Neural progenitor cell (in vitro differentiated cells): Measurements from ENCODE around the gene NOC3L. TPM values are rescaled to one million over a fixed set of nuclear protein-coding genes. Genes with fewer than 3 reads are reported as not detected.
"Not testable (repeated sequence)": the region's sequence is repeated elsewhere in the genome, so short reads cannot be mapped to it uniquely, and the experiment has no call there.

Experiments used
- DNase-seq: peaks from one replicate; pipeline ENCODE4 v3.0.0-alpha.2; 2016; ENCODE audit warnings: low spot score
- H2AFZ ChIP-seq: fragments of 200-600 bp; sonication (generic); replicated peaks from 2 replicates; pipeline ENCODE4 v1.6.1; 2016; ENCODE audit warnings: antibody characterized with exemption
- H3F3A ChIP-seq: fragments of 200-600 bp; sonication (generic); 2 replicates; pipeline ENCODE4 v1.6.1; 2016; ENCODE audit warnings: antibody characterized with exemption, low read depth
- H3K27ac ChIP-seq: fragments of 200-600 bp; sonication (generic); 2 replicates; pipeline ENCODE4 v1.5.1; 2016; ENCODE audit warnings: mild to moderate bottlenecking
- H3K27me3 ChIP-seq: fragments of 200-600 bp; sonication (generic); 2 replicates; pipeline ENCODE4 v1.6.1; 2016; ENCODE audit warnings: mild to moderate bottlenecking, moderate library complexity
- H3K36me3 ChIP-seq: fragments of 200-600 bp; sonication (generic); 2 replicates; pipeline ENCODE4 v1.5.1; 2016
- H3K4me1 ChIP-seq: fragments of 200-600 bp; sonication (generic); 2 replicates; pipeline ENCODE4 v1.6.1; 2016; ENCODE audit warnings: mixed run types
- H3K4me2 ChIP-seq: fragments of 200-600 bp; sonication (generic); 2 replicates; pipeline ENCODE4 v1.6.1; 2016
- H3K4me3 ChIP-seq: fragments of 200-600 bp; sonication (generic); 2 replicates; pipeline ENCODE4 v1.5.1; 2016
- H3K79me2 ChIP-seq: fragments of 200-600 bp; sonication (generic); 2 replicates; pipeline ENCODE4 v1.6.1; 2016; ENCODE audit warnings: low read depth
- H3K9ac ChIP-seq: fragments of 200-600 bp; sonication (generic); 2 replicates; pipeline ENCODE4 v1.6.1; 2016
- H3K9me3 ChIP-seq: fragments of 200-600 bp; sonication (generic); 2 replicates; pipeline ENCODE4 v1.5.1; 2016; ENCODE audit warnings: low read depth
- H4K20me1 ChIP-seq: fragments of 200-600 bp; sonication (generic); 2 replicates; pipeline ENCODE4 v1.6.1; 2016; ENCODE audit warnings: low read depth
- H3K27ac Mint-ChIP-seq: 3 replicates; pipeline ENCODE4 v1.8.0; 2021; ENCODE audit warnings: mixed read lengths
- H3K27me3 Mint-ChIP-seq: 2 replicates; pipeline ENCODE4 v1.8.0; 2022; ENCODE audit warnings: low read depth, mild to moderate bottlenecking, inconsistent platforms, moderate library complexity, mixed read lengths; ENCODE audit not compliant: insufficient read depth
- H3K36me3 Mint-ChIP-seq: 3 replicates; pipeline ENCODE4 v1.8.0; 2021; ENCODE audit warnings: mixed read lengths
- H3K4me1 Mint-ChIP-seq: 3 replicates; pipeline ENCODE4 v1.8.0; 2021; ENCODE audit warnings: mixed read lengths
- H3K4me3 Mint-ChIP-seq: 3 replicates; pipeline ENCODE4 v1.8.0; 2021; ENCODE audit warnings: mild to moderate bottlenecking, moderate library complexity, mixed read lengths
- H3K9me3 Mint-ChIP-seq: 3 replicates; pipeline ENCODE4 v1.8.0; 2020; ENCODE audit warnings: mixed read lengths
- CTCF ChIP-seq: fragments of 200-600 bp; sonication (generic); IDR thresholded peaks from 2 replicates; pipeline ENCODE4 v1.5.1; 2017; ENCODE audit warnings: antibody characterized with exemption, mild to moderate bottlenecking
- EZH2 ChIP-seq: fragments of 200-600 bp; sonication (generic); IDR thresholded peaks from 2 replicates; pipeline ENCODE4 v1.6.1; 2017; ENCODE audit warnings: antibody characterized with exemption, mild to moderate bottlenecking, moderate library complexity
- EZH2phosphoT487 ChIP-seq: fragments of 200-600 bp; sonication (generic); IDR thresholded peaks from 2 replicates; pipeline ENCODE4 v1.6.1; 2017; ENCODE audit warnings: antibody characterized with exemption
- total RNA-seq: library from RNA; depleted of rRNA; stranded (reverse); fragments of >200 nt; gene quantifications from 2 replicates; pipeline ENCODE4 v1.2.3, GENCODE V29; 2015; ENCODE audit warnings: low replicate concordance

Gene NOC3L
- total RNA-seq, 1 donor from 2014 or later = 49.2 TPM

GRCh38 chr10:94353336-94353735 is 9.4 kb downstream of the NOC3L start:
- peak overlapping the region; percentile 0 for H3K9ac ChIP-seq
- peaks cover 37% of the 10 kb centered on the region for H3K36me3 ChIP-seq
- DNase-seq = no peak
- no peaks in the 10 kb centered on the region for H3K9me3 ChIP-seq
- Mint-ChIP-seq H3K27me3 (no peaks in the 10 kb centered on the region), H3K4me3 (no peak overlapping the region), H3K9me3 (no peaks in the 10 kb centered on the region), H3K27ac (no peak overlapping the region), H3K4me1 (no peaks in the 10 kb centered on the region), H3K36me3 (peaks cover 13% of the 10 kb centered on the region)
- no peak overlapping the region for H3K4me2 ChIP-seq
- H3K79me2 ChIP-seq = no peaks in the 10 kb centered on the region
- no peaks in the 10 kb centered on the region for H3K27me3 ChIP-seq
- no peak overlapping the region for H3K27ac ChIP-seq
- H3K4me1 ChIP-seq = no peaks in the 10 kb centered on the region
- no peaks in the 10 kb centered on the region for H3F3A ChIP-seq
- H4K20me1 ChIP-seq = no peaks in the 10 kb centered on the region
- no peak for TF ChIP-seq EZH2phosphoT487
- TF ChIP-seq EZH2 = no peak
- no peak for TF ChIP-seq CTCF
- no peak overlapping the region for H3K4me3 ChIP-seq
- no peak overlapping the region for H2AFZ ChIP-seq

DNA sequence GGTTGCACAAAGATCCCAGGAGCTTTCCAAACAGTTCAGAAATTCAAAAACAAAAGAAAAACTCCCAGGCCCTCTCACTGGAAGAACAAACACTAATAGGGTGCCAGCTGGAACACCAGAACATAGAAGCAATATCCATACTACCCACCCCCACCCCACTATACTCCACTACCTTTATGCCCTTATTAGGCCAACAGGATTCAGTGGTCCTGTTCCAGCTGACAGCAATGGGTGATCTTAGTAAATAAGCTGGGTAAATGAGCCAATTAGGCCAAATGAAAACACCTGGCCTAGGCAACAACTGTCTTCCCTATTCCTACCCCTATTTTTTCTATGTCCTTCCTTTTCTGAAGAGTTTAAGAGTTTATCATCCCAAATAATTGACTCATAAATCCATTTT is 11.7 kb downstream of the NOC3L start:
- H3K9me3 Mint-ChIP-seq = no peaks in the 10 kb centered on the region
- H3K36me3 ChIP-seq = peaks cover 30% of the 10 kb centered on the region

DNA sequence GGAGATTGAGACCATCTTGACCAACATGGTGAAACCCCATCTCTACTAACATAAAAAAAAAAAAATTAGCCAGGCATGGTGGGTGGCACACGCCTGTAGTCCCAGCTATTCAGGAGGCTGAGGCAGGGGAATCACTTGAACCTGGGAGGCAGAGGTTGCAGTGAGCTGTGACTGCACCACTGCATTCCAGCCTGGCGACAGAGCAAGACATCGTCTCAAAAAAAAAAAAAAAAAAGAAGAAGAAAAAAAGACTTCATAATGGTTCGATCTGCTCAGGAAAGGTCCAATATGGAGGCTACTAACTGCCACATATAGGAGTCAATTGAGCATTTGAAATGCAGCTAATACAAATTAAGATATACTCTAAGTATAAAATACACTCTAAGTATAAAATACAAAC is 12.2 kb downstream of the NOC3L start:
- peaks cover 28% of the 10 kb centered on the region for H3K36me3 ChIP-seq
- H3K27ac ChIP-seq, H3K9ac ChIP-seq, H3K4me1 Mint-ChIP-seq, H3K4me3 ChIP-seq, H4K20me1 ChIP-seq, H2AFZ ChIP-seq, H3K4me2 ChIP-seq, H3K79me2 ChIP-seq, H3K9me3 ChIP-seq, H3K27ac Mint-ChIP-seq, DNase-seq, H3K36me3 Mint-ChIP-seq, H3F3A ChIP-seq, H3K27me3 ChIP-seq, H3K4me3 Mint-ChIP-seq, H3K4me1 ChIP-seq, H3K9me3 Mint-ChIP-seq, H3K27me3 Mint-ChIP-seq: not testable (repeated sequence)

More for the DNA sequence above, 11.7 kb downstream of the NOC3L start:
- H3K9ac ChIP-seq = no peak overlapping the region
- no peak overlapping the region for H3K4me3 Mint-ChIP-seq
- H3K27me3 Mint-ChIP-seq = no peaks in the 10 kb centered on the region
- TF ChIP-seq EZH2 (no peak), CTCF (no peak), EZH2phosphoT487 (no peak)
- H3K4me1 Mint-ChIP-seq = no peaks in the 10 kb centered on the region
- H3K27ac Mint-ChIP-seq = no peak overlapping the region
- H2AFZ ChIP-seq = no peak overlapping the region
- no peaks in the 10 kb centered on the region for H3K9me3 ChIP-seq
- no peaks in the 10 kb centered on the region for H3K4me1 ChIP-seq
- H3K27ac ChIP-seq = no peak overlapping the region
- H3K79me2 ChIP-seq = no peaks in the 10 kb centered on the region
- H3K27me3 ChIP-seq = no peaks in the 10 kb centered on the region
- H4K20me1 ChIP-seq = no peaks in the 10 kb centered on the region
- no peak for DNase-seq
- no peaks in the 10 kb centered on the region for H3F3A ChIP-seq
- no peak overlapping the region for H3K4me2 ChIP-seq
- H3K36me3 Mint-ChIP-seq = peaks cover 7% of the 10 kb centered on the region
- H3K4me3 ChIP-seq = no peak overlapping the region

- no peak overlapping the region for H3K9ac ChIP-seq
- Mint-ChIP-seq H3K27ac (no peak overlapping the region), H3K4me1 (no peaks in the 10 kb centered on the region), H3K27me3 (no peaks in the 10 kb centered on the region), H3K36me3 (peaks cover 11% of the 10 kb centered on the region), H3K4me3 (no peak overlapping the region), H3K9me3 (no peaks in the 10 kb centered on the region)
- H3K27ac ChIP-seq = no peak overlapping the region
- H2AFZ ChIP-seq = no peak overlapping the region
- H3K9me3 ChIP-seq = no peaks in the 10 kb centered on the region
- no peak overlapping the region for H3K4me3 ChIP-seq
- no peaks in the 10 kb centered on the region for H3K4me1 ChIP-seq
- peaks cover 28% of the 10 kb centered on the region for H3K36me3 ChIP-seq
- TF ChIP-seq EZH2 (no peak), EZH2phosphoT487 (no peak), CTCF (no peak)
- H3F3A ChIP-seq = no peaks in the 10 kb centered on the region
- H3K27me3 ChIP-seq = no peaks in the 10 kb centered on the region
- no peaks in the 10 kb centered on the region for H3K79me2 ChIP-seq
- DNase-seq = no peak
- no peak overlapping the region for H3K4me2 ChIP-seq
- H4K20me1 ChIP-seq = no peaks in the 10 kb centered on the region
Observed at GRCh38 chr10:94349327-94349726, 13.4 kb downstream of the NOC3L start.
